ENCODE data around the gene PCCA.
"Not testable (repeated sequence)": the region's sequence is repeated elsewhere in the genome, so short reads cannot be mapped to it uniquely, and the experiment has no call there.

GRCh38 chr13:100099117-100099445 is 10.2 kb downstream of the PCCA start:
- TF ChIP-seq YY1 (IDR thresholded peaks at IDR 0.05; ENCODE audit: insufficient read depth, insufficient read length); SUZ12 (IDR thresholded peaks at IDR 0.05; ENCODE audit: extremely low read depth, insufficient read depth, insufficient read length); ZNF274 (IDR thresholded peaks at IDR 0.05; ENCODE audit: low read depth, low read length): not testable (repeated sequence)
